Measurements from ENCODE around the gene FGF7.
"Not testable (repeated sequence)": the region's sequence is repeated elsewhere in the genome, so short reads cannot be mapped to it uniquely, and the experiment has no call there.

FGF7 gene, protein sequence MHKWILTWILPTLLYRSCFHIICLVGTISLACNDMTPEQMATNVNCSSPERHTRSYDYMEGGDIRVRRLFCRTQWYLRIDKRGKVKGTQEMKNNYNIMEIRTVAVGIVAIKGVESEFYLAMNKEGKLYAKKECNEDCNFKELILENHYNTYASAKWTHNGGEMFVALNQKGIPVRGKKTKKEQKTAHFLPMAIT
- long read RNA-seq, donor 1, full-length matches to known transcripts: 11 of 11 reads
- long read RNA-seq, donor 1, partial matches to known transcripts: 0 of 11 reads
- long read RNA-seq, donor 1, other reads (novel, unspliced or antisense): 0 of 11 reads
- long read RNA-seq, donor 2, full-length matches to known transcripts: 7 of 12 reads
- long read RNA-seq, donor 2, partial matches to known transcripts: 5 of 12 reads
- long read RNA-seq, donor 2, other reads (novel, unspliced or antisense): 0 of 12 reads
- long read RNA-seq, donor 3, full-length matches to known transcripts: 7 of 7 reads
- long read RNA-seq, donor 3, partial matches to known transcripts: 0 of 7 reads
- long read RNA-seq, donor 3, other reads (novel, unspliced or antisense): 0 of 7 reads
- long read RNA-seq, donor 4, full-length matches to known transcripts: 7 of 14 reads
- long read RNA-seq, donor 4, partial matches to known transcripts: 7 of 14 reads
- long read RNA-seq, donor 4, other reads (novel, unspliced or antisense): 0 of 14 reads
- long read RNA-seq, donor 5, full-length matches to known transcripts: 5 of 5 reads
- long read RNA-seq, donor 5, partial matches to known transcripts: 0 of 5 reads
- long read RNA-seq, donor 5, other reads (novel, unspliced or antisense): 0 of 5 reads
- long read RNA-seq, donor 6, full-length matches to known transcripts: 4 of 4 reads
- long read RNA-seq, donor 6, partial matches to known transcripts: 0 of 4 reads
- long read RNA-seq, donor 6, other reads (novel, unspliced or antisense): 0 of 4 reads
- long read RNA-seq, donor 7: 0 reads
- long read RNA-seq, donor 8, full-length matches to known transcripts: 11 of 11 reads
- long read RNA-seq, donor 8, partial matches to known transcripts: 0 of 11 reads
- long read RNA-seq, donor 8, other reads (novel, unspliced or antisense): 0 of 11 reads

- peak; percentile 44 for DNase-seq
Observed at GRCh38 chr15:49423021-49423420, at the start of gene FGF7. TSS of gene FGF7 (plus strand) at chr15:49423242. CDS start at chr15:49424298, 1,056 bp downstream.

DNA sequence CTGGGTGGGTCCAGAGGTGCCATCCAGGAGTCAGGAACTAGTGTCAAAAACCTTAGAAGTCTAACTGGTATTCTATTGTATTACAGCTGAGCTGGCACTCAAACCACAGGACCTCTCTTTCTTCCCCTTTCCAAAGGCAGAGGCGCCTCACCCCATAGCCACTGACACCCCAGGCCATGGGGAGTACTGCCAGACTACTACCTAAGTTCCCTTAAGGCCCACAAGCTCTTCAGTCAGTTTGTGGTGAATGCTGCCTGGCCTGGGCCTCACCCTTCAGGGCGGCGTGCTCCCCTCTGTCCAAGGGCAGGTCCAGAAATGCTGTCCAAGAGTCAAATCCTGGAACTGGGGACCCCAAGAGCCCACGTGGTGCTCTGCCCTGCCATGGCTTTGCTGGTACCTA lies 43.0 kb upstream of the FGF7 start:
- DNase-seq: no peak

DNA sequence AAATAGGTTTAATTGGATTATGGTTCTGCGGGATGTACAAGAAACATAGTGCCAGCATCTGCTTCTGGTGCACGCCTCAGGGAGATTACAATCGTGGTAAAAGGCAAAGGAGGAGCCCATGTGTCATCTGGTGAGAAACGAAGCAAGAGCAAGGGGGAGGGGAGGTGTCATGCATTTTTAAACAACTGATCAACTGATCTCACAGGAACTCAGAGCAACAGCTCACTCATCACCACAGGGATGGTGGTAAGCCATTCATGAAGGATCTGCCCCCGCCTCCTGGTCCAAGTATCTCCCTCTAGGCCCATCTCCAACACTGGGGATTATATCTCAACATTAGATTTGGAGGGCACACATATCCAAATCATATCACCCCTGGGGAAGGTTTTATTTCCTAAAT lies 42.1 kb upstream of the FGF7 start:
- no peak for DNase-seq

DNA sequence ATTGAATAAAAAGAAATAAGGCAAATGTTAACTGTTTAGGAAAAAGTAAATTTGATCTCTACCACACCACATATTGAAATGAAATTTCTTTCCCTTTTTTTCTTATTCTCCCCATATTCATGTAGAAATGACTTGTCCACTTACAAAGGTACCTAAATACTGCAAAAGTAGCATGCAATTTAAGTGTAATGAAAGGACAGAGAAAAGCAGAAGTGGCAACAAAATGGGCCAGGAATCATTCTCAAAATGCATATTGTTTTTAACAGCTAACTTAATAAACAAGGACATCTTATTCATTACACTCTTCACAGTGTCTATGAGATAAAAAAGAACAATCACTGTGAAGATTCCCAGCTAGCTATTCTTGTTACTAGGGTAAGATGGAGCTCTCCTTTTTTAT lies 40.6 kb upstream of the FGF7 start:
- DNase-seq: no peak

GRCh38 chr15:49383266-49383665 lies 39.8 kb upstream of the FGF7 start:
- DNase-seq: no peak

- no peak for DNase-seq
Observed at GRCh38 chr15:49387471-49387870, 35.6 kb upstream of the FGF7 start.

- DNase-seq: not testable (repeated sequence)
Observed at GRCh38 chr15:49402515-49403296, 20.3 kb upstream of the FGF7 start.

- DNase-seq: no peak
Observed at GRCh38 chr15:49406352-49407118, 16.5 kb upstream of the FGF7 start.

DNA sequence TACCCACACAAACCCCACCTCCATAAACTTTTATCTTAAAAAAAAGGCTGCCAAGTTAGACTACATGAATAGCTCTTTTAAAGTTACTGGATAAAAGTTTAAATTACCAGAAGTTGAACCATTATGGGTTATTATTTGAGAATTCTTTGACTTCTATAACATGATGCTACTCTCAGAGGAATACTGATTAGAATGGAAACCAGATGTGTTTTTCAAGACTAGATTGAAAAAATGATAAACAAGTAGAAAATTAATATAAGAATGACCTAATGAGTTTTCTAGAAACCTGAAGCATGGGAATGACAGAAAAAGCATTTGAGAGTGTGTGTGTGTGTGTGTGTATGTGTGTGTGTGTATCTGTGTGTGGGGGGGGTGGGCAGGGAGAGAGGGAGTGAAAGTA lies 12.4 kb upstream of the FGF7 start:
- DNase-seq: no peak

GRCh38 chr15:49412797-49413196 lies 10.2 kb upstream of the FGF7 start:
- no peak for DNase-seq

DNA sequence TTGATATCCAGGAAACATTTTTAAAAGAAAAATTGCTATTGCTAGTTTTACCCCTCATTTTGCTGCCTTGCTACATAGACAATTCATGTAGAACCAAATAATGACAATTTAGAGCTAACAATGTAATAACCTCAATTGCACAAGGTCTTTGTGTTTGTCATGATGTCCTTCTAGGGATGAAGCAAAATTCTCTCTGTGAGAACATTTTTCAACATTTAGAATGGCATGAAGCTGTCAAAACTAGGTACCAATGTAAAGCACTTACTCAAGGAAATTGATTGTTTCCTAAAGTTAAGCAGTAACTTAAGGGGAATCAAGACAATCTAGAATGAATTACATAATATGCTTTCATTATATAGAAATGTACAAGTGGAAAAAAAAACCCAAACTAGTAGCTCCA lies 7.9 kb upstream of the FGF7 start:
- DNase-seq: no peak

DNA sequence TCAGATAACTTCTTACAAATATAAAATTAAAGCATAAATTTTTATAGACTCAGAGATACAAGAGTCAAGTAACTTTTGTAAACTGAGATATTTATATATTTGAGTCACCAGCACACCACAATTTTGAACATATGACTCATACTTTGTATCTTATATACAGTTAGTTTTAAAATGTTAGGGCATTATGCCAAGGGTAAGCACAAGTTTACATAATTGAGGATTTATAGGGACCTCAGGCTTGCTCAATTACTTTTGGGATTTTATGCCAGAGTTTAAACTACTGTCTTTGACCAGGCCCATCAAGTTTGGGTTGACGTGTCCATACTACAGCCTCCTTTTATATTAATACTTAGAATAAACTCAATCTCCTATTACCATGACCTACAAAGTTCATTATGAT lies 7.4 kb upstream of the FGF7 start:
- DNase-seq: no peak

DNA sequence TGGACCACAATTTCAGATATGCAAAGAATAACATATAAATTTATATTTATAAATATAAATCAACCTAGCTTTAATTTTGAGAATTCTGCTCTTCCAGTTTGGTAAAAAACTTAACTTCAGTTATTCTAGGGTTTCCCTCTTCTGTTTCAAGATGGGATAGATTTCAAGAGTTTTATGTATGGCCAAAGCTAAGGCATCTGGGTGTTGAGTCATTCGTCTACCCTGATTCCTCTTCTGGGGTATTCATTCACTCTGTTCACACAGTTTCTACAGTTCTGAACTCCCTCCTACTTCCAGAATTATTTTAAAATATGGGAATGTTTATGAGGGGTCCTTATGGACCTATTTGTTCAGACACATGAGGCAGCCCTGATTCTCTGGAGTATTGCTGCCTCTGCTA lies 4.2 kb upstream of the FGF7 start:
- DNase-seq: no peak

GRCh38 chr15:49421991-49422390 lies 1.1 kb upstream of the FGF7 start:
- peak; percentile 73 for DNase-seq

- no peak for DNase-seq
Observed at GRCh38 chr15:49423901-49424550, 984 bp downstream of the FGF7 start.

DNA sequence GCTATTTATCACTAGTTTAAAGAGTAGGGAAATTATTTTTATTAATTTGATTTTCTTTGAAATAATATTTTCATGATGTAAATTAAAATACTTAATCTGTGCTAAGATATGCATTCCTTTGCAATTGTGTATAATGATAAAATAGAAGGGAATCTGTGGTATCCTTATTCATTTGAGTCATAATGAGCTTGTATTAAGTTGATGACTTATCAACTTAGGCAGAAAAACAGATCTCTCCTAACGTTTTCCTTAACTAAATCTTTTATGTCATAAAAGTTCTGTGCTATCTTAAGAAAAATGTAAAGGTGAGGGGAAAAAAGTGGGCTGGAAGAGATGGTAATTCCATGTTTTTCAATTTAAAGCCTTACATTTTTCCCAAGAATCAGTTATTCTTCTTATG lies 1.9 kb downstream of the FGF7 start:
- DNase-seq: no peak

- DNase-seq: no peak
Observed at GRCh38 chr15:49427372-49427771, 4.3 kb downstream of the FGF7 start.

DNA sequence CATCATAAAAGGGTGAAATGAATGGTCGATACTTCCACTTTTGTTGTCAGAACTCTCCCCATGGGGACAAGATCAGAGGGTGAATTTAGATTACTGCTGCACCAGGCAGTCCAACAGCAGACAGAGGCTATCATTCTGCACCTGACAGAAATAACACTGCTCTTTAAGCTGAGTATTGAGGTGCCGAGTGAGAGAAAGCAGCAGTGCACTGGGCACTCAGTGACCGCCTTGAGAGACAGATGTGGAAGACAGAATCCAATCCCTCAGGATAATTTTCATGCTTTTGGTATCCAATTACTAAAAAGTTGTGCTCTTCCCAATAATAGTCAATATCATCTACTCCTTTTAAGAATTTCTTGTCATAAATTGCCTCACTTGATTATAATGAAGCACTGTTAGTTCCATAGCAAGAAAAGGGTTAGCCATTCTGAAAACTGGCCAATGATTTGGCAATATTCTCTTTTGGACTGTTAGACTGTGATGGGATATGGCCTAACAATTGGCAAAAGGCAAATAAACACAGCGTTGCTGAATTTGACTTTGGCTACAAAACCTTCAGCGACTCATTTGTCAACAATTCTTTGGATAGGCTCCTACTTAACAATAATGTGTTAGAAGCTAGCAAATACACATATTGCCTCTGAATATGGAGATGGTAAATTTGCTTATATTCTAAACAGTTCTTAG lies 5.5 kb downstream of the FGF7 start:
- no peak for DNase-seq

DNA sequence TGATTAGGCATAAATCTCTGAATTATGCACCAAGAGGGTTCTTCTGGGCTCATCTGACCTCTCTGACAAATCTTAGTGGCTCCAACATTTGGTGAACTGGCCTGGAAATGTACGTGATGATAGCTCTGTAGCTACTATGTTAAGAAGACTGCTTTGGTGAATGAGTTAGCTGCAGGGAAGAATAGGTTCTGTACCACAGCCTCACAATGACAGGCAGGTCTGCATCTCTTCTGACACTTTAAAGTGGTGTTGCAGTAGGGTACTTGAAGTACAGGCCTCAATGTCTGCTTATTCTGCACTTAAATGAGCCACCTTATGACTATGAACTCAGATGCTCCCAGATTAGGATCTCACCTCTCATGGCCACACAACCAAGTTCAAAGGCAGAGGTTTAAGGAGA lies 7.0 kb downstream of the FGF7 start:
- no peak for DNase-seq

GRCh38 chr15:49435174-49435573 lies 12.1 kb downstream of the FGF7 start:
- DNase-seq: no peak
